Sciatic nerve (tissue), 2 donors: Measurements from ENCODE around the gene YEATS2. TPM values are rescaled to one million over a fixed set of nuclear protein-coding genes. Genes with fewer than 3 reads are reported as not detected.

Experiments used
- ATAC-seq: fragments of 200-7000 bp; cut with Tn5 transposase; one replicate; pipeline ENCODE4 v1.9.1; 2020; ENCODE audit warnings: mild to moderate bottlenecking, moderate library complexity
- DNase-seq: peaks from one replicate; pipeline ENCODE4 v3.0.0-alpha.2; 2020; ENCODE audit warnings: low spot score
- intact Hi-C: fragments of 100-400 bp; cut with DNase I; formaldehyde crosslinking; loops from one replicate; pipeline ENCODE4 v1.14.2; 2022
- total RNA-seq: library from RNA; stranded (reverse); fragmentation: NEBNext Ultra II Directional; extraction: Animal tissue kit (Norgen Biotek cat#: 25700); gene quantifications from one replicate; pipeline ENCODE4 v1.2.1, GENCODE V29; 2021
- donor health status: DM: no; HTN: no; CAD: no.
- donor health status: DM: no; HTN: no; CAD: no.

The YEATS2 gene
- total RNA-seq, 1 donor from 2014 or later, result 41.7 TPM

DNA sequence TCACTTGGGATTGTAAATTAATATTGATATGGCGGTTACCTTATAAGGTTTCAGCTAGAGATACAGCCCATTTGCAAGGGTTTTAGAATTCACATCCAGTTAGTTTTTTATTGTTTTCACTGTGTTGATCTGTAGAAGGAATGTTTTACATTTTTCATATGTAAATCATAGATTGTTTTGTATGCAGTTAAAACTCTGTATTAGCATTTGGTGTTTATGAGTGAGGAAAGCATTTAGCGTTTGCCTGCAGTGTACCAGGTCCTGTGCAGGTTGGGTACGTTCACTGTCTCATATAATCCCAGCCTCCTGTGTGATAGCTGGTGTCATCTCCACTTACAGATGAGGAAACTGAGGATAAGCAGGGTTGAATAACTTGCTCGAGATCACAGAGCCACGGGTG is 104.0 kb downstream of the YEATS2 start:
- no peak for DNase-seq
- intact Hi-C loops, result no loop called here
- no peak for ATAC-seq

GRCh38 chr3:183802989-183803388 is 105.4 kb downstream of the YEATS2 start:
- DNase-seq (no peak), ATAC-seq (no peak)
- intact Hi-C loops, result no loop called here

- DNase-seq, result no peak
- ATAC-seq, result no peak
- intact Hi-C loops, result no loop called here
Observed at GRCh38 chr3:183807209-183807728, 109.7 kb downstream of the YEATS2 start.

DNA sequence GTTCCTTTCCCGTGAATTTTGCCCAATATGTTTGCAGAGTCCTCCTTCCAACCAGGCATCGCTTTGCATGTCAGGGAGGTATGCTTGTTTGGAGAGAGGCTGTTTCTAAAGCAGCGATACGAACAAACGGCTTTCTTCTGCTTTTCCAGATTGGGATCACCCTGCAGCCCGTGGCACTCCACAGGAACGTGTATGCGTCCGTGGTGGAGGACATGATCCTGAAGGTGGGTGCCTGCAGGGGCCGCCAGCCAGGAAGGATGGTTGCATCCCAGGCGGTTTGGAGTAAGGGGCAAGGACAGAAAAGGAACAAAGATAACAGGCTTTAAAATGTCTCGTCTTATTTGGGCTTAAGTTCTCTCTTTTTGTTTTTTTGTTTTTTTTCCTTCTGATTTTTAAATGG is 110.3 kb downstream of the YEATS2 start:
- DNase-seq (no peak), ATAC-seq (no peak)
- intact Hi-C loops, result no loop called here

DNA sequence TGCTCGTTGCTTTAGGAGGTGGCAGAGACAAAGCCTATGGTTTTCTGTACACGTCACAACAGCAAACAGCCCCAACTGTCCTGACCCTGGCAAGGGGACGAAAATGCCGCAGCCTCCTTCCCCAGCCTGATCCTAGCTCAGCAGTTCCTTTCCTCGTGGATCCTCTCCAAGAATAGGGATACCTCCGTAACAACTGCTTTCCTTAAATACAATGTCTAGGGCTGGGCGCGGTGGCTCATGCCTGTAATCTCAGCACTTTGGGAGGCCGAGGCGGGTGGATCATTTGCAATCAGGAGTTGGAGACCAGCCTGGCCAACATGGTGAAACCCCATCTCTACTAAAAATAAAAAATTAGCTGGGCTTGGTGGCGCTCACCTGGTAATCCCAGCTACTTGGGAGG is 110.8 kb downstream of the YEATS2 start:
- intact Hi-C loops, result no loop called here
- ATAC-seq (no peak), DNase-seq (no peak)

DNA sequence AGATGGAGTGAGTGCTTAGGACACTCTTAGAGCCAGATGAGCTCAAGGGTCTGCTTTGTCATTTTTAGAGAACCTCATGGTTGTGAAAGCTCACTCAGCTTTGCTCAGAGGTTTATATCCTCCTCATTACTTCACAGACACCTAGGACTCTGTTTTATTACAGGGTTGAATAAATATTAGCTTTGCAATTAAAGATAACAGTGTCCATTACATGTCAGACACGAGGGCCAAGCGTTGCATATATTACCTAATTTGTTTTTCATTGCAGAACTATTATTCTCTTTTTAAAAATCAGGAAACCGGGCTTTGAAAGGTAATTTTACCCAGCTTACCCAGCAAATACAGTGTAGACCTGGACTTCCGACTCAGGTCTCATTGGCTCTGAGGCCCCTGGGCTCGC is 111.7 kb downstream of the YEATS2 start:
- DNase-seq (no peak), ATAC-seq (no peak)
- intact Hi-C loops, result no loop called here

- no peak for ATAC-seq
- DNase-seq, result no peak
- intact Hi-C loops, result no loop called here
Observed at GRCh38 chr3:183810643-183811594, 113.3 kb downstream of the YEATS2 start.

GRCh38 chr3:183811638-183812037 is 114.0 kb downstream of the YEATS2 start:
- ATAC-seq (no peak), DNase-seq (no peak)
- intact Hi-C loops, result no loop called here

GRCh38 chr3:183812761-183813445 is 115.3 kb downstream of the YEATS2 start:
- no peak for ATAC-seq
- DNase-seq, result no peak
- intact Hi-C loops, result no loop called here

DNA sequence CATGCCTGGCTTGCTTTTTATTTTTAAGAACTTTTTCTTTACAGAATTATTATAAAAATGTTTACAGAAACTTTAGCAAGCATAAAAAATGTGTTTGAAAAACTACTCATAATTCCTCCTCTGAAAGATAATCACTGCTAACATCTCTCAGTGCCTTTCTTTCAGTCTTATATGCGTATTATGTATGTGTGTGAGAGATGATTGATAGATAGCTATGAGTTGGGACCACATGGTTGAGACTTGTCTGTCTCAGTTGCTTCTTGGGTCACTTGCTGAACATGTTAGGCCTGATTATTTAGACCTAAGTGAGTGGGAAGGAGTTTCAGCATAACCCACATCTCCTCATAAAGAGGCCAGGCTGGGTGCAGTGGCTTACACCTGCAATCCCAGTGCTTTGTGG is 116.6 kb downstream of the YEATS2 start:
- intact Hi-C loops, result no loop called here
- ATAC-seq, result no peak
- no peak for DNase-seq

DNA sequence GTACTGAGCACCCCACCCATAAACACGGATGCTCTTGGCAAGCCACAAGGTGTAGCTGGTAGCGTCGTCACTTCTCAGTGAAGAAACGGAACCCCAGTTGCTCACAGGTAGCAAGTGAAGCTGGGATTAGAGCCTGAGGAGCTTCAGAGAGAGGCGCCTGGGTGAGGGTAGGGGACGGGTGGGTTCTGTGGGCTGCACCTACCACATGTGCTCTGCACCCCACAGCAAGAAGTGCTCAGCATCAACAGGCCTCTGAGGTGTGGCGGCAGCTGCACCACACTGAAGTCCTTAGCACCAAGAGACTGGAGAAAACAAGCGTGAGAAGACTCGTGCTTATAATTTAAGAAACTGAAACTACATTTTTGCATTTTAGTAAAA is 118.0 kb downstream of the YEATS2 start:
- intact Hi-C loops, result no loop called here
- ATAC-seq (no peak), DNase-seq (no peak)

DNA sequence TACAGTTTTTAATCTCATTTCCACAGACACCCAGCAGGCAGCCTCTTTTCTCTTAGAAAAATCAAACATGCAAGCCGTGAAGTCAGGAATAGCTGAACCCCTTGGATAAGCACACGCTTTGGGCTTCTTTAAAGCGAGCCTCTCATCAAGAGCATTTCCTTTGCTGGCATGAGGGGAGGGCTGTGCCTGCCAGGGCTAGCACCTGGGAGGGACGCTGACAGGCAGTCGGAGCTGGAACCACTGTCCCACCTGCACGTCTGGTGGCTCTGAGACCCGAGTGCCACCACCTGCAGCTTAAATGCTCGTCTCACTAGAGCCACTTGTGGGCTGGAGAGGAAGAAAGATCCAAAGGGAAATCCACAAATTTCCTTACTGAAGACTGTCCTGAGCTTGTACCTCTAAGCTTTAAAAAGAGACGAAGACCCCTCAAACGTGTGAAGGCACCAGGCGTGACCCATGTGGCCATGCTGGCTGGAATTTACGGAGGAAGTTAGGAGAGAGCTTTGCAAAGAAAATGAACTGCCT is 118.4 kb downstream of the YEATS2 start:
- no peak for ATAC-seq
- DNase-seq, result no peak
- intact Hi-C loops, result no loop called here

DNA sequence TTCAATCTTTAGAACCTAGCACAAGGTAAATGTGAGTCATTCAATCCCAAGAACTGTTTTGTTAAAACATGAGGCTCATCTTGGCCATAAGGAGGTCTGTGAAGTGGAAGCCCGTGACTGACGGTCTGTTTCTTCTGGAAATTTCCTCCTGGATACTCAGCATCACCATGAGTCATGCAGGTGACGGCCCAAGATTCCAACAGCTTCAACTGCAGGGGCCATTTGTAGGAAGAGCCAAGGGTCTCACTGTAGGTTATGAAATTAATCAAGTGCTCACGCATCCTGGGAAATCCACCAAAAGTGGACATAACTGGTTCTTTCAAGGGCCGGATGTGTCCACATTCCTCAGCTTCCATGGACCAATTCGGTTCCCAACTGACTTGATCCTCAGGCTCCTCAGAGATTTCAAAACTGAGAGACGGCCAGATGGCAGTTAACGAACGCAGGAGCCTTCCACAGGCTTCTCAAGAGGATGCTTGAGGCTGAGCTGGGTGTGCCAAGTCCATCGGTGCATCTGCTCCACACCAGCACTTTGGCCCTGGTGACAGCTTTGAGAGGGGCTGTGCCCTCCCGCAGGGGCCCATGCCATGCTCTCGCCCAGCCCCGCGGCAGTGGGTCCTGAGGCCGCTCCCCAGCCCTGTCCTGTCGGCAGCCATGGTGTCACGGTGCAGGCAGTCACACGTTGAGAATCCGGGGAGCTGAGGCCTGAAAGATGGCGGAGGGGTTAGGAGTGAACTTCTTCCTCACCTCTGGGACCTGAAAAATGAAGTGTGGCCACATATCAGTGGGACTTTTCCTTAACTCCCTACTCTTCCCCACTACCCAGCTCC is 119.3 kb downstream of the YEATS2 start:
- intact Hi-C loops, result no loop called here
- DNase-seq, result no peak
- ATAC-seq, result no peak

- intact Hi-C loops, result no loop called here
- ATAC-seq (no peak), DNase-seq (no peak)
Observed at GRCh38 chr3:183817639-183818038, 120.0 kb downstream of the YEATS2 start.

- intact Hi-C loops, result no loop called here
- DNase-seq, result no peak
- no peak for ATAC-seq
Observed at GRCh38 chr3:183818041-183818620, 120.5 kb downstream of the YEATS2 start.

- ATAC-seq, result peak; percentile 30
- intact Hi-C loops, result no loop called here
Observed at GRCh38 chr3:183818706-183819624, 121.4 kb downstream of the YEATS2 start.

GRCh38 chr3:183819831-183820230 is 122.2 kb downstream of the YEATS2 start:
- intact Hi-C loops, result no loop called here
- ATAC-seq, result no peak
- DNase-seq, result no peak

More at GRCh38 chr3:183818706-183819624, 121.4 kb downstream of the YEATS2 start:
- no peak for DNase-seq

DNA sequence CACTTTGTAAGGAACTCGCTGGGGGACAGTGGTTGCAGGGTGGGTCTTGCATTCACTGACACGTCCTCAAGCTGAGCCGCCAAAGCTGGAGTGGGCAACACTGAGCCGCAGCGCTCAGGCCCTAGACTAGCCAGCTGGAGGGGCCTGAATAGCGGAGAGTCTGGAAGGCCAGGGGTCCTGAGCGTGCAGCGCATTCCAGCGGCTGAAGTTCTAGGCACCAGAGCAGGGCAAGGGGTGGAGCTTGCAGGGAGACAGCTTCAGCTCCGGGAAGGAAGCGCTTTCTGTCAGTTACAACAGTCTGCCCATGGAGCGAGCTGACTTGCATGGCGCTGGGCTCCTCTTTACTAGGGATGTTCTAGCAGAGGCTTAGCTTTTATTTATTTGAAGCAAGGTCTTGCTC is 125.0 kb downstream of the YEATS2 start:
- intact Hi-C loops, result no loop called here
- ATAC-seq, result no peak
- DNase-seq, result no peak
